Stimulated activated CD4-positive, alpha-beta T cell treated with anti-CD3 and anti-CD28 coated beads, Interleukin-2, amount 100 ng/mL, for 4 hours (primary cell): ENCODE results near the gene C2orf76.
"Not testable (repeated sequence)": the region's sequence is repeated elsewhere in the genome, so short reads cannot be mapped to it uniquely, and the experiment has no call there.

Experiments
- DNase-seq: peaks from one replicate; pipeline ENCODE4 v3.0.0-alpha.2; 2020; ENCODE audit warnings: low read depth

Gene C2orf76

DNA sequence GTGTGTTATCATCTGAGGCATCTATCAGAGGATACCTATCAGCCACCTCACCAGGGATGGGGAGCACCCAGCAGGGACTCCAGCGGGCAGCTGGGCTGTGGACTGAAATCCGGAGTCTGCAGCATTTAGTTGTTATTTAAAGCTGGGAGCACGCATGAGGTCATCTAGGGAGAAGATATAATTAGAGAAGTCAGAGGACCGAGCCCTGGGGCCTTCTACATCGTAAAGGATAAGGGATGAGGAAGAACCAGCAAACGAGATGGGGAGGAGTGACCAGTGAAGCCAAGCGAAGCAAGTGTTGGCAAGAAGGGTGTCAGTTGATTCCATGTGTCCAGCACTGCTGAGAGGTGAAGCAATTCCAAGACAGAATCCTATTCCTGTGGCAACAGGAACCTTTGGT is 72.7 kb downstream of the C2orf76 start:
- DNase-seq, result no peak

DNA sequence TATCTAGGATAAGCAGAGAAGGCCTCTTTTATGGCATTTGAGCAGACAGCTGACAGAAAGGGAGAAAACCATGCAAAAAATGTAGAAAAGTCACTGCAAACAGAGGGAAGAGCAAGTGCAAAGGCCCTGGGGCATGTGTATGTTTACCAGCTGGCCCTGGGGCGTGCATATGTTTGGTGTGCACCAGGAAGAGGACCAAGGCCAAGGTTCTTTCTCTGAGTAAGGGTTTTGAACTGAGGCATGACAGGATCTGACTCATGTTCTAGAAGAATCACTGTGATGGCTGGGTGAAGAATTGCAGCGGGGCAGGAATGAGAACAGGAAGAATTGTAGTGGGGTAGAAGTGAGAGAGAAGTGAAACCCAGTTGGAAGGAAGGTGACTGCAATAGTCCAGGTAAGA is 73.4 kb downstream of the C2orf76 start:
- no peak for DNase-seq

DNA sequence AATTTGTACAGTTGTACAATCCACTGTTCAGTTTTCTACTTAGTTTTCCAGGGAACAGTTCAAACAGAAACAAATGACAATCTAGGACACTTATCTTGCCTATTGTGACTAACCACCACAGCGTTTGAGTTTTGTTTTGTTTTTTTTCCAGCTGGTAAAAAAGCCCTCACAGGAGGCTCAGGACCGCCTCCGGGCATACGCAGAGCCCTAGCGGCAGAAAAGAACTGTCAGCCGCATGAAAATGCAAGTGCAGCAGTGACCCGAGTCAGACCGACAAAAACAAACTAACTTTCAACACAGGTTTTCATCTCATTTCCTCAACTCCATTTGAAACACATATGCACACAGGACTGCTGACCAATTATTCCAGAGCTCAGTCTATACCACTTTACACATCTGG is 74.4 kb downstream of the C2orf76 start:
- DNase-seq, result no peak

DNA sequence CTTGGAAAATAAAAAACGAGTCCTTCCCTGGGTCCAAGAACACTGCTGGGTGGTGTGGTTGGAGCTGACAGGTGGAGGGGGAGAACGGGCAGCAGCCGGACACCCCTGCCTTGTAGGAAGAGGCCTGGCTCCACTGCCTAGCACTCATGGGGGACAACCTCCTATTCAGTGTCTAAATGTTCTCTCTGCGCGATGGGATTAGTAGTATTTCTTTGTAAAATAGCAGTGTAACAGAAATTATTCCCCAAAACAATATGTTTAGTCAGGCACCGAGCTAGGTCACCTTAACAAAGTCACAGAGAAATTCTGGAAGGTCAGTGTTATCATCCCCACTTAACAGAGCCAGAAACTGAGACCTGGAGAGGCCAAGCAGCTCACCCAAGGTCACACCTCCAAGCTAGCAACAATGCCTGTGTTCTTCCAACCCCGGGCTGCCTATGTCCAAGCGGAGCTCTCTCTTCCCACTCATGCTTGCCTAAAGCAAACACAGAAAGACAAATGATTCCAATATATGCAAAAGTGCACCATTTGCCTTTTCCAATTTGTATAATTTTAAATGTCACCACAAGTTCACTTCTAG is 75.0 kb downstream of the C2orf76 start:
- DNase-seq, result no peak

DNA sequence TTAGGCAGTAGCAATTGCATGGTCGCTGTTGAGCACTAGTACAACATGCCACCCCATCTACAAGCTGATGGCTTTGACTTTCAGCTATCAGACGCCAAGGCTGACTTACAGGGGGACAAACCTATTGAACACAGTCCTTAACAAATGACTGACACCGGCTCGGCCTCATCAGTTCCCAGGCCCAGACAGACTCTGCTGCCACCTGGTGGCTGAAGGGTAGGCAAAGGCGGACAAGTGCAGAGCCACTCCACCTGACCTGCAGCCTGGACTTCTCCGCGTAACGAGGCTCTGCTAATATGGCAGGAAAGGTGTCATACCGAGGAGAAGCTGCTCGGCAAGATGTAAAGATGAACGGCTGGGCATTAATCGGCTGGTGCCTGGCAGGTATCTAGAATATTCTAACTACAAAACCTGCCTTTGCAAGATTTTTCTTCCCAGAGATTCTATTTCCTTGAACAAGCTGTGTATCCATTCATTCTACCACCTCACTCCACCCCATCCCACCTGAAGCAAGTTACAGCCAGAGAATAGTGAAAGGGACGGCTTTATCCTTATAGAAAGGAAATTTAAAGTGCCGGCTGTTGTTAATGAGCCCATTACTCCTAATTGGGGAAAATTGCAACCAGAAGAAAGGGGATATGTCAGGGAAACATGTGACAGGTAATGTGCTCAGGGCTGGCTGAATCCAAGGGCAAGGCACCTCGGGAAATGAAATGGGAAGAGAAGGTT is 75.6 kb downstream of the C2orf76 start:
- peak; percentile 41 for DNase-seq

DNA sequence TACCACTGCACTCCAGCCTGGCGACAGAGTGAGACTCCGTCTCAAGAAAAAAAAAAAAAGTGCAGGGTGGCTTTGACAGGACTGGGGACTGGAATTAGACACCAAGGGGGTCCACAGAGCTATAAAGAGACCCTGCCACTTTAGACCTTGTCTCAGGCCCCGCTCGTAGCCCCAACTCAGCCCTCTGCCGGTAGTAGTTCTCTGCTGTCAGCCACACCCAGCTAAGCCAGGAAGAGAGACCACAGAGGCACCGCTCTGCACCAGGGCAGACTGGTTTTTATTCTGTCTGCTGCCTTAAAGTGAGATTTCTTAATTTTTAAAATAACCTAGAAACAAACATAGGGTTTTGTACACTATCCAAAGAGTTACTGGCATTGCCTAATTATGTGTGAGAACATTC is 77.0 kb downstream of the C2orf76 start:
- no peak for DNase-seq

DNA sequence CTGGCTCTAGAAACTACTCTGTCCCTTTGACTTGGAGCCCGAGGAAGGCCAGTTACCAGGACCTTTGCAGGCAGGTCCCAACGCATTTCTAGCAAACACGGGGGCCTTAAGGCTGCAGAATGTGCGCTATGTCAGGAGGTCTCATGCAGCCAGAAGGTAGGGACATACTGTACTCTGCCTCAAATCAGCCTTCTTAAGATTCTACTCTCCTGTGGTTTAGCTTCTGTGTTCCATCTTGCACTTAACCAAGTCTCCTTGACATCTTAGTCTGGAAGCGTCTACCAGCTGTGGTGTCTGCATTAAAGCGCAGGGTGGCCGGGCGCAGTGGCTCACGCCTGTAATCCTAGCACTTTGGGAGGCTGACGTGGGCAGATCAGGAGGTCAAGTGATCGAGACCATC is 77.5 kb downstream of the C2orf76 start:
- DNase-seq, result no peak

DNA sequence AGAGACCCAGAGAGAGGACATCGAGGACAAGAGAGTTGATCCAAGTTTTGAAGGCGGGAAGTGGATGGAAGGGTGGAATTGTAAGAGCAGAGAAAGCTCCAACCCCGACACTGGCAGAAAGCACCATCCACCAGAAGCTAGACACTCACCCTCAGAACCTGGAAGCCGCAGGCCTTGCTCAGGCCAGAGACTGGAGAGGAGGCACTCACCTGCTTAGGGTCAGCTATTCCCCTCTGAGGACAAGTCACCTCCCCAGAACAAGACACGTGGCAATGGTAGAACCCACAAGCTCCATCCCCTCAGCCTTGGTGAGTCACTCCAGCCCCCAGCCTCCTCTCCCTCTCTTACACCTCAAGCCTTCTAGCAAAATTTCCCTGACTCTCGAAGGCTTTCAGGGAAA is 78.1 kb downstream of the C2orf76 start:
- DNase-seq, result no peak

DNA sequence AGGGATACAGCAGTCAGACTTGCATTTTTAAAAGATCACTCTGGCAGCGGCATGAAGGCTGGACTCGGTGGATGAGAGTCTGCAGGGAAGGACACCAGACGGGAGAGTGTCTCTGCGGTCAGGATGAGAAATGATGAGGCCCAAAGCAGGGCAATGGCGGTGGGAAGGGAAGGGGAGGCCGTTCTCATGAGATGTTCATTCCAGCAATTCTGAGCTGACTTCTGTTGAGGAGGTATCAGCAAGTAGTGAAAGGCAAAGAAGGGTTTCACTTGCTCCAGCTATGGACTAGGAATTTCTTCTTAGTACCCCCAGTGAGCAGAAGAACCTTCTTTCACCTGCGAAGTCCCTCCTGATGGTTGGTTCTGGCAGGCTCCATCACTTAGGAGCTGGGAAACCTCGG is 80.0 kb downstream of the C2orf76 start:
- no peak for DNase-seq

DNA sequence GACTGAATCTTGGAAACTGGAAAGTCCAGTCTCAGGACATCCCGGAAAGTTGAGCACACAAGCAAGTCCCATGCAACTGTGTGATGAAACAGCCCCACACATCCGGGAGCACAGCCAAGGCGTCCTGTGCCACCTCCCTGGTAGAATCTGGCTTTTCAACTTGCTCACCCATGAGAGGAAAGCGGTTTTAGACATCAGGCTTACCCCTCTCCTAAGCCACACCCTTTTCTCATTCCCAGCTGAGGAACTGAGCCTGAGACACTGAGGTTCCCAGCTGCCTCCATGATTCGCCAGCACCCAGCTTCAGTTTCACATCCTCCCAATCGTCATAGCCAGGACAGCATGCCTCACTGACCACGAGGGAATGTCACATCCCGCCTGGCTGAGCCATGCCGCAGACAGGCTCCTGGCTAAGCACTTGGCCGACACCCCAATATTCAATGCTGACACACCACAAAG is 82.7 kb downstream of the C2orf76 start:
- no peak for DNase-seq

DNA sequence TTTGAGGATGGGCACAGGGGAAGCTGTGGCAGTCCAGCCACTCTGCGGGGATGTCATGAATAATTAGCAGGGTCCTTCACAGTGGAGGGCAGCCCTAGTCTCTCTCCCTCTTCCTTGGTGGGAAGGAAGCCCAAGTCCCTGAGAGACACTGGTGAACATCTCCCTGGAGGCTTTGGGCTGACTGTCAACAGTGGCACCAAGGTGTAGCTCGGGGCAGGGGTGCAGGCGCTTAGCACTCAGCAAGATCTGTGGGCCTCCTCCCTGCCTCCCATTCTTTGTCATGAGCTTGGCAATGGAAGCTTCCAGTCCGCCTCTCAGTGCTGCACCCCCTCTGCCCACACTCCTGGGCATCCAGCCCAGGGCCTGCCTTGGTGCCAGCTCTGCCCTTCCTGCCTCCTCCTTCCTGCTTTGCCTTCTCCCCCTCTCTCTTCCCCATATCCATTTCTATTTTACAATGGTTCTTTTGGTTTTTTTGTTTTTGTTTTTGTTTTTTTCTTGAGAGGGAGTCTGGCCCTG is 83.6 kb downstream of the C2orf76 start:
- DNase-seq, result no peak

DNA sequence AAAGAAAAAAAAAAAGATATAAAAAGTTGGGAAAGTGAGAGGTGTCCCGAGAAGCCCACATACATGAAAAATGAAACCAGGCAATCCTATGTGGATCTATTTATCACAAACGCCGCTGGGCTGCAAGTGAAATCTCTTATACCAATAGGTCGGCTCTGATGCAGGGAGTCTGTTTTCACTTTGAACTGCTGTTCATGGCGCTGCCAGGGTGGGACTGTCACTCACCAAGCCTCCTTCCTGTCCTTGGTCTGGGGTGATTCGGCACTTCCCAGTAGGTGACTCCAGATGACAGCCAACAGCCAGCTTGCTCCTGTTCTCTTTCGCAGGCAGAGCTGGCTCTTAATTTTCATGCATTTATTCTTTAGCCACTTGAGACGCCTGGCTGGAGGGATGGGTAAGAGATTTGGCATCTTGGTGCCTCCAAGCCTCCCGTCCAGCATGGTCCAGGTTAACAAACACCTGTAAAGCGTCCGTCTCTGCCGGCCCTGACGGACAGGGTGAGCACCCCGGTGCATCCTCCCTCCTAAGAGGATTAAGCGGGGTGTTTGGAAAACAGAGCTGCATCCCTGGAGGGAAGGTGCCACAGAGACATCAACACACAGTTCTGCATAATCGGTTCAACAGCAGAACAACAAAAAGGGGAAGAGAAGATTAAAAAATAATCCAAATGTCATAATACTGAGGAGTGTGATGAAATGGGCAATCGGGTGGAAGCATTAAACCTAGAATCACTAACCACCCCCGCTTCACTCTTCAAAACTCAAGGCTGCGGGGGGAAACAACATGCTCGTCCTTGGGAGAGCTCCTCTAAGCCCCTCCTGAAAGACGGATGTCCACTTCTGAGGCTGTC is 84.3 kb downstream of the C2orf76 start:
- DNase-seq, result no peak

DNA sequence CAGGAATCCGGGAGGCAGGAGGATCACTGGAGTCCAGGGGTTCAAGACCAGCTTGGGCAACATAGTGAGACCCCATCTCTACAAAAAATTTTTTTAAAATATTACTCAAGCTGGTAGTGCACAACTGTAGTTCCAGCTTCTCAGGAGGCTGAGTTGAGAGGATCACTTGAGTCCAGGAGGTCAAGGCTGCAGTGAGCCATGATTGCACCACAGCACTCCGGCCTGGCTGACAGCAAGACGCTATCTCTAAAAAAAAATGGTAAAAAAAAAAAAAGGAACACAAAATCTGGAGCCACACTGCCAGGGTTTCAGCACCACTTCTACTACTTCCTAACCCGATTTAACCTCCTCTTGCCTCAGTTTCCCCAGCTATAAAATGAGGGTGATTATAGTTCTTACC is 86.0 kb downstream of the C2orf76 start:
- DNase-seq, result no peak

DNA sequence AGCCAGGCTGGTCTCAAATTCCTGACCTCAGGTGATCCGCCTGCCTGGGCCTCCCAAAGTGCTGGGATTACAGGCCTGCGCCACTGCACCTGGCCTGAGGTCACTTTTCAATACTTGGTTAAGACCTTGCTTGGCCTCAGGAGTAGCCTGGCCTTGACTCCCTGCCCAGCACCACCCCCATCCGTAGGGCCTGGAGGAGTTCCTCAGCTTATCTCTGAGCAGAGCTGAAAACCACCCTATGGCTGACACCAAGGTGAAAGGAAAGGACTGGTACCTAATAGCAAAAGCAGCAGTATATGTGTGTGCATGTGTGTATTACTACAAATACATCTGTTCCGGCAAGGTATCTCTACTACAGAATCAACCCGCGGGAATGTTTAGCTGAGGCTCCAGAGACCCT is 87.0 kb downstream of the C2orf76 start:
- DNase-seq, result no peak

DNA sequence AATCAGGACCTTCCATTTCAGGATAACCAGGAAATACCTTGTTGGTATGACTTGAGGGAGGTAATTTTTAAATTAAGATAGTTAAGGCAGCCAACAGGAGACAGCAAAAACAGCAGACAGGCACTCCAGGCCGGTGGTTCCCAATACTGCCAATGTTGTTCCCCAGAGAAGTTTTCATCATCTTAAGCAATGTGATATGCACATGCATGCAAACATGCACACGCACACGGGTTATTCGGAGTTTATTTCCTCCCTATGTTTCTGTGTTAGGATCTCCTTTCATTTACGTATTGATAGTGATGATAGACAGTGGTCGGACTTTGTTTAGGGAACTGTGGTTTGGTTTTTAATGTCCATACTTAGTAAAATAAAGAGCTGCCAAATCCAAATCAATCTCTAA is 87.7 kb downstream of the C2orf76 start:
- no peak for DNase-seq

DNA sequence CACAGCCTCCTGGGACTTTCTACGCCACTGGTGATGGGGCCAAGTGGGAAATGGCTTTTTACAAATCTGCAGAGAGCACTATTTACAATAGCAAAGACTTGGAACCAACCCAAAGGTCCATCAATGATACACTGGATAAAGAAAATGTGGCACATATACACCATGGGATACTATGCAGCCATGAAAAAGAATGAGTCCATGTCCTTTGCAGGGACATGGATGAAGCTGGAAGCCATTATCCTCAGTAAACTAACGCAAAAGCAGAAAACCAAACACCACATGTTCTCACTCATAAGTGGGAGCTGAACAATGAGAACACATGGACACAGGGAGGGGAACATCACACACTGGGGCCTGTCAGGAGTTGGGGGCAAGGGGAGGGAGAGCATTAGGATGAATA is 88.2 kb downstream of the C2orf76 start:
- DNase-seq, result not testable (repeated sequence)

DNA sequence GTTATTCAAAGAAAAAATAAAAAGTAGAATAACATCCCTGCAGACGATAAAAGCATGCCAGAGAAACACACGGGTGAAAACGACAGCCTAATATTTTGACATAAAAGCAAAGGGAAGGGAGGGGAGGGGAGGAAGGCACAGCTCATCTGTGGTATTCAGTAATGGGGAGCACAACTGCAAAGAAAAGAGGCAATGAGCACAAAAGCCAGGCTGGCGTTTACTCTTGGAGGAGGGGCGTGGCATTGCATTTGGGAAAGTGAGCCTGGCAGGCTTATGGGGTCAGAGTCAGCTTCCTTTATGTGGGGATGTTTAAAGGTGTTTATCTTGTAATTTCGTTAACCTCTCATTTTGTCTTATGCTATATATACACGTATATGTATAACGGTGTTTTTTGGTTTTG is 89.8 kb downstream of the C2orf76 start:
- no peak for DNase-seq

DNA sequence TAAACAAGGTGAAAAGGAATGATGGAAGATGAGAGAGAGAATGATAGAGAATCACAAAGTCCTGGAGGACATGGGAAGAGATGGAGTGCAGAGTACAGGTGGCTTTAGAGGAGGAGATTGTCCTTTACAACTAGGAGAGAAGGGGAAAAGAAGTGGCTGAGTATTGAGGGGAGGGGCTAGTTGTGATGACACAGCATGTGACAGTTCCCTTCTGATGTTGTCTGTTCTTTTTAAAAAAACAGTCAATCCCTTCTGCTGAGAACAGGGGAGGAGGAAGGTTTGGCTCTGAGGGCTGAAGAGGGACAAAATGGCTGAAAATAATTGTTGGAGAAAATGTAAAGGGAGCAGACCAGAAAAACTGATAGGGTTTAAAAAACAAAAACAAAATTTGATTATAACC is 99.0 kb downstream of the C2orf76 start:
- DNase-seq, result no peak

DNA sequence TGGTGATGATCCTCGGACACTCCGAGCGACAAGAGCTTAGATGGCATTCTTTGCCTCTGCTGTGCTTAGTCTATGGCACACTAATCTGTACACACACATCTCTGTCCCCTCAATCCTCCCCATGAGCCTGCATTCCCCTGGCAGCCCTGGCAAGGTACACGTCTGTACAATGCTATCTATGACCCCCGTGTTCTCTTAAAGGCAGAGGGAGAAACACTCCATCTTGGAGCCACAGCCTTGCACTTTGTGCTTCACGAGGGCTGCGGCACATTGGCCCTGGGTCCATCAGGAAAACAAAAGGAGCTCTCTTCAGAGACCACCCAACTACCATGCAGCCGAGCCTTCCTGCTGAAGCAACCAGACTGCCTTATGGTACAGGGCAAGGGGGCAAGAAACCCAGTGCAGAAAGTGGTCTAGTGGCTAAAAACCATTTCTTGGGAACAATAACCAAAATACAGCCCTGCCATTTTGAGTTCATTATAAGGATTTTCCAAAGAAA is 100.5 kb downstream of the C2orf76 start:
- DNase-seq, result no peak

DNA sequence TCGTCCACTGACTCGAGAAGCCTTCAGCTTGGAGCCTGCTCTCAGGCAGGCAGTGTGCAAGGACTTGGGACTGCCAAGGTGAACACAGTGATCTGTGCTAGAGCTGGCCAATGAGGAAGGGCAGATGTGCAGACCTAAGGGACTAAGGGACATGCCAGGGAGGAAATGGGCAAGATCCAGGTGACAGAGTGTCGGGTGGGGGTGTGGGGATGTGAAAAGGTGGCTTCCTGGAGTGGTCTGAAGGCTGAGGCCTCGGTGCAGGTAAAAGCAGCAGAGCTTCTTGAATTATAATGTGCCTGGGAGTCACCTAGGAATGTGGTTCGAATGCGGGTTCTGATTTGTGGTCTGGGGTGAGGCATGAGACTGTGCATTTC is 101.0 kb downstream of the C2orf76 start:
- no peak for DNase-seq

DNA sequence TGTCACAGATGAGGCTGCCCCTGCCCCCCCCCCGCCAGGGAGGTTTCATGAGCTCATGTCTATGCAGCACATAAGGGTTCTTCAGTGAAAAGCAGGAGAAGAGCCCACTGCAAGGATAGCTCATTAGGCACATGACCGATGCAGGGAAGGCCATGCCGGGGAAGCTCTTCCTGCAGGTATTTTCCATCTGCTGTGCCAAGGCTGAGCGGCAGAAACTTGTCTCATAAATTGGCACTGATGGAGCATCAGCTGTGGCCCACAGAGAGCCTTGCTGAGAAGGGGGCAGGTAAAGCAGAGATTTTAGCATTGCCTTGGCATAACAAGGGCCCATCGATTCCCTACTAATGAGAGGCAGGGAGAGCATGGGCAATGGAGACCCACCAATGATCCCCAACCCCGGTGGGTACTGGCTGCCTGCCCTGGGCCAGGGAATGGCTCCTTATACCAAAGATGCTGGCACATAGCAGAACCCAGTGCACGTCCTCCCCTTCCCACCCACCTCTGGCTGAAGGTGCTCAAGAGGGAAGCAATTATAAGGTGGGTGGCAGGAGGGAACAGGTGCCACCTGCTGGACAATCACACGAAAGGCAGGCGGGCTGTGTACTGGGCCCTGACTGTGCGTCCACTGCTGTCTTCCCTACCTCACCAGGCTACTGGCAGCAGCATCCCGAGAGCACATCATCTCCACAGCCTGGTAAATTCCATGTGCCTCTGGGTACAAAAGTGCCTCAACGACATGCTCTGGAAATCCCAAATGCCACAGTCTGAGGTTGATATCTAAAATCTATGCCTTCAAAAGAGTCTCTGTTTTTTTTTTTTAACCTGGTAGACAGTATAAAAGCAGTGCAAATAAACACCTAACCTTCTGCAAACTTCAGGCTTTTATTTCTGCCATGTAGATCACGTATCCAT is 101.6 kb downstream of the C2orf76 start:
- no peak for DNase-seq

DNA sequence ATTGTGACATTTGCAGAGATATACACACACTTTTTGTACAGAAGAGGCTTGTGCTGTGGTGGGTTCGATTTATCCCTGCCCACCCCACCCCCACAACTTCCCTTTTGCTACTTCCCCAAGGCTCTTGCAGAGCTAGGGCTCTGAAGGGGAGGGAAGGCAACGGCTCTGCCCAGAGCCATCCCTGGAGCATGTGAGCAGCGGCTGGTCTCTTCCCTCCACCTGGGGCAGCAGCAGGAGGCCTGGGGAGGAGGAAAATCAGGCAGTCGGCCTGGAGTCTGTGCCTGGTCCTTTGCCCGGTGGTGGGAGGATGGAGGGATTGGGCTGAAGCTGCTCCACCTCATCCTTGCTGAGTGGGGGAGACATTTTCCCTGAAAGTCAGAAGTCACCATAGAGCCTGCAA is 103.0 kb downstream of the C2orf76 start:
- no peak for DNase-seq
